ENCODE results near the gene PHKB.

GRCh38 chr16:47467501-47467900 lies 6.4 kb downstream of the PHKB start:
- TF ChIP-seq, protein P1, sequence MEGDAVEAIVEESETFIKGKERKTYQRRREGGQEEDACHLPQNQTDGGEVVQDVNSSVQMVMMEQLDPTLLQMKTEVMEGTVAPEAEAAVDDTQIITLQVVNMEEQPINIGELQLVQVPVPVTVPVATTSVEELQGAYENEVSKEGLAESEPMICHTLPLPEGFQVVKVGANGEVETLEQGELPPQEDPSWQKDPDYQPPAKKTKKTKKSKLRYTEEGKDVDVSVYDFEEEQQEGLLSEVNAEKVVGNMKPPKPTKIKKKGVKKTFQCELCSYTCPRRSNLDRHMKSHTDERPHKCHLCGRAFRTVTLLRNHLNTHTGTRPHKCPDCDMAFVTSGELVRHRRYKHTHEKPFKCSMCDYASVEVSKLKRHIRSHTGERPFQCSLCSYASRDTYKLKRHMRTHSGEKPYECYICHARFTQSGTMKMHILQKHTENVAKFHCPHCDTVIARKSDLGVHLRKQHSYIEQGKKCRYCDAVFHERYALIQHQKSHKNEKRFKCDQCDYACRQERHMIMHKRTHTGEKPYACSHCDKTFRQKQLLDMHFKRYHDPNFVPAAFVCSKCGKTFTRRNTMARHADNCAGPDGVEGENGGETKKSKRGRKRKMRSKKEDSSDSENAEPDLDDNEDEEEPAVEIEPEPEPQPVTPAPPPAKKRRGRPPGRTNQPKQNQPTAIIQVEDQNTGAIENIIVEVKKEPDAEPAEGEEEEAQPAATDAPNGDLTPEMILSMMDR (IDR thresholded peaks at IDR 0.05) = no peak
- no peak for TF ChIP-seq POLR2A (IDR thresholded peaks at IDR 0.05)

Measured in thyroid gland (tissue), 4 donors.